WI38 (cell line): ENCODE results near the gene STEAP4.

Experiments used
- H3K4me3 ChIP-seq: 2 replicates; pipeline ENCODE4 v1.5.1; 2011; ENCODE audit warnings: low read depth, mild to moderate bottlenecking, control low read depth, low read length
- CTCF ChIP-seq: IDR thresholded peaks from 2 replicates; pipeline ENCODE4 v1.5.1; 2012; ENCODE audit warnings: low read depth, mild to moderate bottlenecking, control low read depth, low read length

Gene STEAP4

GRCh38 chr7:88306590-88307048 is at the start of gene STEAP4:
TSS of gene STEAP4 (minus strand) at chr7:88306894. CDS start at chr7:88284269, 22,625 bp downstream.
- no peak for TF ChIP-seq CTCF
- no peak within 1 kb of the TSS for H3K4me3 ChIP-seq

DNA sequence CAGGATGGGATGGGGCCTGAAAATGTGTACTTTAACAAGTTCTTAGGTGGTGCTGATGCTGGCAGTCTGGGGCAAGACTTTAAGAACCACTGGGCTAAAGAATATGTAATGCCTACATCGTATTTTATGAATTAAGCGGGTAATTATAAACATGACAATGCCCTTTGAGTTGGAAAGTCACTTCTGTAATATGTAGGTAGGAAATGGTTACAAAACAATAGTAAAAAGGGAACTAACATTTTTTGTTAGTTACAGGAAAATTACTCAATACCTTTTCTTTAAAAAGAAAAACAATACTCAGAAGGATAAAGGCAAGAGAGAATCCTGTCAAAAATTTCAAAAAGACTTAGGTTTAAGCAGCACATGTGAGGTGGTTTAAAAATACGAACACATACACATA is 48.3 kb upstream of the STEAP4 start:
- no peak for TF ChIP-seq CTCF
- no peak overlapping the region for H3K4me3 ChIP-seq

- no peak for TF ChIP-seq CTCF
- H3K4me3 ChIP-seq, result no peak overlapping the region
Measured at GRCh38 chr7:88350118-88350517, 43.4 kb upstream of the STEAP4 start.

- no peak for TF ChIP-seq CTCF
- no peak overlapping the region for H3K4me3 ChIP-seq
Measured at GRCh38 chr7:88347517-88347916, 40.8 kb upstream of the STEAP4 start.

- H3K4me3 ChIP-seq, result no peak overlapping the region
- no peak for TF ChIP-seq CTCF
Measured at GRCh38 chr7:88347090-88347489, 40.4 kb upstream of the STEAP4 start.

DNA sequence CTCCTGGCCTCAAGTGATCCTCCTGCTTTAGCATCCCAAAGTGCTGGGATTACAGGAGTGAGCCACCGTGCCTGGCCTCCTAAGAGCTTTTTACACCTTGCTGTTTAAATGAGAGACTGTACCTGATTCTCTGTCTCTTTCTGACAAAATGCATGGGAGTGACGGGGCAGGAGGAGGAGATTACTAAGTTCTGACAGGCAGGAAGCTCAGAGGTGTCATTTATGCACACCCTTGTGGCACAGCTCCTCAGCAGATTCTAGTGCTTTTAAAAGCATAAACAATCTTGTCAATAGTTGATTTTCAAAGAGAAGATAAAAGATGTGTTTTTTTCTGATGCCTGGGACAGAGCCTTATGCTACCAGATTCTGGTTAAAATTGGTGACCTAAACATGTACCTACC is 39.7 kb upstream of the STEAP4 start:
- H3K4me3 ChIP-seq, result no peak overlapping the region
- TF ChIP-seq CTCF, result no peak

- H3K4me3 ChIP-seq, result no peak overlapping the region
Measured at GRCh38 chr7:88344956-88345832, 38.5 kb upstream of the STEAP4 start.

More at GRCh38 chr7:88344956-88345832, 38.5 kb upstream of the STEAP4 start:
- TF ChIP-seq CTCF, result no peak
